GM21723 (cell line): ENCODE measurements around the gene SEMA3C.

Source experiments
- ATAC-seq: cut with Tn5 transposase; IDR thresholded peaks from one replicate; pipeline ENCODE4 v1.9.1; 2021; ENCODE audit warnings: mild to moderate bottlenecking, moderate library complexity; ENCODE audit not compliant: unreplicated experiment

The SEMA3C gene

GRCh38 chr7:80858141-80858903 is 60.5 kb downstream of the SEMA3C start:
- ATAC-seq = no peak

- ATAC-seq = no peak
Measured at GRCh38 chr7:80856769-80857168, 62.1 kb downstream of the SEMA3C start.

GRCh38 chr7:80851896-80852476 is 66.9 kb downstream of the SEMA3C start:
- ATAC-seq = no peak

GRCh38 chr7:80848841-80849240 is 70.0 kb downstream of the SEMA3C start:
- no peak for ATAC-seq

GRCh38 chr7:80847895-80848294 is 71.0 kb downstream of the SEMA3C start:
- ATAC-seq = no peak

GRCh38 chr7:80847027-80847426 is 71.8 kb downstream of the SEMA3C start:
- ATAC-seq = no peak

GRCh38 chr7:80844916-80845315 is 73.9 kb downstream of the SEMA3C start:
- ATAC-seq = no peak

GRCh38 chr7:80843018-80843677 is 75.7 kb downstream of the SEMA3C start:
- no peak for ATAC-seq

GRCh38 chr7:80842022-80842790 is 76.6 kb downstream of the SEMA3C start:
- no peak for ATAC-seq

GRCh38 chr7:80841423-80841955 is 77.4 kb downstream of the SEMA3C start:
- ATAC-seq = no peak

GRCh38 chr7:80840681-80841080 is 78.2 kb downstream of the SEMA3C start:
- no peak for ATAC-seq

GRCh38 chr7:80839855-80840254 is 79.0 kb downstream of the SEMA3C start:
- no peak for ATAC-seq

GRCh38 chr7:80838643-80839042 is 80.2 kb downstream of the SEMA3C start:
- no peak for ATAC-seq

- ATAC-seq = no peak
Measured at GRCh38 chr7:80837345-80837744, 81.5 kb downstream of the SEMA3C start.

GRCh38 chr7:80835251-80835650 is 83.6 kb downstream of the SEMA3C start:
- no peak for ATAC-seq

- ATAC-seq = no peak
Measured at GRCh38 chr7:80833289-80834268, 85.3 kb downstream of the SEMA3C start.

- ATAC-seq = no peak
Measured at GRCh38 chr7:80832006-80832405, 86.8 kb downstream of the SEMA3C start.

- no peak for ATAC-seq
Measured at GRCh38 chr7:80830584-80831285, 88.1 kb downstream of the SEMA3C start.

- ATAC-seq = no peak
Measured at GRCh38 chr7:80830010-80830409, 88.8 kb downstream of the SEMA3C start.
